ENCODE data around the gene DPAGT1. TPM values are rescaled to one million over a fixed set of nuclear protein-coding genes. Genes with fewer than 3 reads are reported as not detected.

DPAGT1 gene
- total RNA-seq, 5 donors from 2014 or later (not counting 1 experiment from before 2014, with no cell fraction given), result 21.7 to 54.2 (median 43.9) TPM

GRCh38 chr11:119047205-119047604 lies 54.4 kb downstream of the DPAGT1 start:
- Mint-ChIP-seq H3K36me3 (peaks cover 61% of the 10 kb centered on the region), H3K27me3 (no peaks in the 10 kb centered on the region), H3K4me1 (peaks cover 0 to 5% (median 1%) of the 10 kb centered on the region in 3 donors), H3K4me3 (no peak overlapping the region), H3K27ac (no peak overlapping the region), H3K9me3 (no peaks in the 10 kb centered on the region)
- POLR2A ChIA-PET, result interaction anchor here (0.6 to 0.9 kb wide), 3 partner anchors 9 to 38 kb away, joined by 5 to 10 read pairs (median 6); partner anchors contain the start of gene HMBS (in 1 of the 2)
- Histone ChIP-seq H3K4me1 (ENCODE audit: control insufficient read depth in 1 of 2, extremely low read depth in 1 of 2, insufficient read depth in 2 of 2, low read length in 2 of 2) (peaks cover 0 to 9% of the 10 kb centered on the region in 2 experiments), H3K36me3 (ENCODE audit: control insufficient read depth in 2 of 2, extremely low read depth in 1 of 2, insufficient read depth in 1 of 2, low read length in 1 of 2) (peaks cover 29 to 68% of the 10 kb centered on the region in 2 donors), H3K27ac (ENCODE audit: low read length) (no peak overlapping the region), H3K9me3 (no peaks in the 10 kb centered on the region), H3K27me3 (replicated peaks in 1 of 2; ENCODE audit: control insufficient read depth in 2 of 2, extremely low read depth in 1 of 2, insufficient read depth in 2 of 2, low read length in 1 of 2) (no peaks in the 10 kb centered on the region), H3K4me3 (ENCODE audit: control insufficient read depth in 1 of 2, extremely low read depth in 1 of 2, low read length in 1 of 2) (no peak overlapping the region)
- ATAC-seq (replicated peaks in 1 of 4), result no peak
- 75% methylated on average over 5 of the region's 6 CpGs for WGBS (ENCODE audit: insufficient coverage)
- CTCF ChIA-PET, result interaction anchor here in 1 of 2 donors (0.6 kb wide), 1 partner anchor 49 kb away, joined by 3 read pairs; no protein-coding TSS in a partner anchor
- no peak for DNase-seq

Other genes starting within 250 kb of the DPAGT1 start
- 10 to 100 TPM in 1 of 5 donors, 1 to 10 TPM in 4; 4.7 to 10.6 (median 6.3) TPM for gene CXCR5, start 218.0 kb downstream of the DPAGT1 start, total RNA-seq
- gene BCL9L, start 175.9 kb downstream of the DPAGT1 start, total RNA-seq, result 100 to 1,000 TPM; 229 to 331 (median 308) TPM
- under 1 TPM in 1 of 5 donors, not detected in 4; 0.32 TPM for gene UPK2, start 145.6 kb downstream of the DPAGT1 start, total RNA-seq
- gene FOXR1, start 130.1 kb downstream of the DPAGT1 start, total RNA-seq, result not detected
- gene CENATAC, start 103.7 kb downstream of the DPAGT1 start, total RNA-seq, result 100 to 1,000 TPM; 104 to 121 (median 118) TPM
- gene RPS25, start 83.5 kb downstream of the DPAGT1 start, total RNA-seq, result 1,000 to 10,000 TPM; 1,733 to 2,728 (median 2,161) TPM
- 10 to 100 TPM; 65.0 to 78.5 (median 74.3) TPM for gene TRAPPC4, start 83.1 kb downstream of the DPAGT1 start, total RNA-seq
- gene SLC37A4, start 71.0 kb downstream of the DPAGT1 start, total RNA-seq, result 10 to 100 TPM in 4 of 5 donors, 1 to 10 TPM in 1; 8.9 to 18.0 (median 15.4) TPM
- 100 to 1,000 TPM in 4 of 5 donors, 10 to 100 TPM in 1; 91.2 to 113 (median 112) TPM for gene HYOU1, start 44.6 kb downstream of the DPAGT1 start, total RNA-seq
- 10 to 100 TPM; 59.5 to 69.8 (median 62.6) TPM for gene VPS11, start 34.0 kb downstream of the DPAGT1 start, total RNA-seq
- 10 to 100 TPM in 3 of 5 donors, 1 to 10 TPM in 2; 6.7 to 17.8 (median 12.3) TPM for gene HMBS, start 17.0 kb downstream of the DPAGT1 start, total RNA-seq
- 10 to 100 TPM; 18.9 to 36.4 (median 30.6) TPM for gene C2CD2L, start 5.5 kb upstream of the DPAGT1 start, total RNA-seq
- gene HINFP, start 19.7 kb upstream of the DPAGT1 start, total RNA-seq, result 10 to 100 TPM; 30.0 to 68.5 (median 56.7) TPM
- gene ABCG4, start 47.2 kb upstream of the DPAGT1 start, total RNA-seq, result under 1 TPM in 1 of 5 donors, not detected in 4; 0.09 TPM
- gene NLRX1, start 66.9 kb upstream of the DPAGT1 start, total RNA-seq, result 10 to 100 TPM in 3 of 5 donors, 1 to 10 TPM in 2; 6.5 to 12.8 (median 11.6) TPM
- 1 to 10 TPM in 1 of 5 donors, under 1 TPM in 3, not detected in 1; 0.30 to 1.1 (median 0.73) TPM for gene NHERF4, start 83.6 kb upstream of the DPAGT1 start, total RNA-seq
- 10 to 100 TPM; 40.9 to 42.2 (median 41.1) TPM for gene CBL, start 104.5 kb upstream of the DPAGT1 start, total RNA-seq
- 10 to 100 TPM in 1 of 5 donors, 1 to 10 TPM in 1, under 1 TPM in 3; 0.50 to 10.2 (median 0.76) TPM for gene MCAM, start 215.3 kb upstream of the DPAGT1 start, total RNA-seq
- gene RNF26, start 232.7 kb upstream of the DPAGT1 start, total RNA-seq, result 10 to 100 TPM; 18.4 to 21.4 (median 20.3) TPM
- gene C1QTNF5, start 239.0 kb upstream of the DPAGT1 start, total RNA-seq, result not detected
- not detected for gene MFRP, start 244.9 kb upstream of the DPAGT1 start, total RNA-seq